GM19467 (cell line): ENCODE results near the gene ZNF543.

Source experiments
- ATAC-seq: cut with Tn5 transposase; IDR thresholded peaks from one replicate; pipeline ENCODE4 v1.9.1; 2021; ENCODE audit warnings: mild to moderate bottlenecking, moderate library complexity; ENCODE audit not compliant: unreplicated experiment

ZNF543 gene

GRCh38 chr19:57377498-57378146 lies 57.4 kb downstream of the ZNF543 start:
- ATAC-seq = no peak
